Measurements from ENCODE around the gene TMEM145. TPM values are rescaled to one million over a fixed set of nuclear protein-coding genes. Genes with fewer than 3 reads are reported as not detected.

TMEM145 gene
- total RNA-seq, 1 experiment from 2014 or later: 0.69 TPM

- ATAC-seq: no peak
- Histone ChIP-seq H3K4me3 (ENCODE audit: low read length) (no peak overlapping the region), H3F3A (ENCODE audit: low read length, unreplicated experiment) (no peaks in the 10 kb centered on the region), H3K9me2 (replicated peaks; ENCODE audit: low read length) (no peaks in the 10 kb centered on the region), H4K20me1 (ENCODE audit: low read length) (no peaks in the 10 kb centered on the region), H3K9me3 (ENCODE audit: low read length) (no peaks in the 10 kb centered on the region), H3K27ac (ENCODE audit: low read length) (no peak overlapping the region), H3K27me3 (ENCODE audit: low read length) (no peaks in the 10 kb centered on the region), H3K79me2 (ENCODE audit: low read length) (no peaks in the 10 kb centered on the region), H3K4me1 (ENCODE audit: insufficient read depth, low read length) (no peaks in the 10 kb centered on the region), H3K36me3 (ENCODE audit: low read depth, low read length) (peaks cover 5% of the 10 kb centered on the region; the same call in 1 of the 2 replicates), H3K9ac (ENCODE audit: low read length) (no peak overlapping the region), H3K4me2 (ENCODE audit: low read length) (no peak overlapping the region), H2AFZ (ENCODE audit: low read length) (no peak overlapping the region)
- TF ChIP-seq EZH2phosphoT487 (IDR thresholded peaks at IDR 0.05; ENCODE audit: borderline replicate concordance, low read length) (no peak), CTCF (conservative IDR thresholded peaks at IDR 0.05; ENCODE audit: low read depth, low read length) (no peak), EZH2 (IDR thresholded peaks at IDR 0.05; ENCODE audit: low read length, unreplicated experiment) (no peak)
- intact Hi-C loops (cut with micrococcal nuclease): no loop called here
- BruUV-seq (replicated peaks): no TSS peak
- CTCF ChIA-PET: no interaction called here
- POLR2A ChIA-PET (ENCODE audit: unreplicated experiment): no interaction called here
- DNase-seq: no peak
Observed at GRCh38 chr19:42368360-42368759, 55.3 kb downstream of the TMEM145 start.

GRCh38 chr19:42368765-42369164 is 55.7 kb downstream of the TMEM145 start:
- ATAC-seq: no peak
- no TSS peak for BruUV-seq (replicated peaks)

More at GRCh38 chr19:42368765-42369164, 55.7 kb downstream of the TMEM145 start:
- POLR2A ChIA-PET (ENCODE audit: unreplicated experiment): no interaction called here
- Histone ChIP-seq H4K20me1 (ENCODE audit: low read length) (no peaks in the 10 kb centered on the region), H3K27ac (ENCODE audit: low read length) (no peak overlapping the region), H3K27me3 (ENCODE audit: low read length) (no peaks in the 10 kb centered on the region), H3K79me2 (ENCODE audit: low read length) (no peaks in the 10 kb centered on the region), H3K4me3 (ENCODE audit: low read length) (no peak overlapping the region), H3K36me3 (ENCODE audit: low read depth, low read length) (peaks cover 5% of the 10 kb centered on the region; the same call in 1 of the 2 replicates), H3K9ac (ENCODE audit: low read length) (no peak overlapping the region), H3K4me1 (ENCODE audit: insufficient read depth, low read length) (no peaks in the 10 kb centered on the region), H2AFZ (ENCODE audit: low read length) (no peak overlapping the region), H3K4me2 (ENCODE audit: low read length) (no peak overlapping the region), H3F3A (ENCODE audit: low read length, unreplicated experiment) (no peaks in the 10 kb centered on the region), H3K9me3 (ENCODE audit: low read length) (no peaks in the 10 kb centered on the region), H3K9me2 (replicated peaks; ENCODE audit: low read length) (no peaks in the 10 kb centered on the region)
- no peak for TF ChIP-seq EZH2 (IDR thresholded peaks at IDR 0.05; ENCODE audit: low read length, unreplicated experiment)
- no peak for TF ChIP-seq CTCF (conservative IDR thresholded peaks at IDR 0.05; ENCODE audit: low read depth, low read length)
- no peak for TF ChIP-seq EZH2phosphoT487 (IDR thresholded peaks at IDR 0.05; ENCODE audit: borderline replicate concordance, low read length)
- intact Hi-C loops (cut with micrococcal nuclease): no loop called here
- no peak for DNase-seq
- CTCF ChIA-PET: no interaction called here
